Adrenal gland (tissue), 5 donors: ENCODE data around the gene CUL2.

Source experiments
- CTCF ChIP-seq, 6 experiments: fragments of 450-650 bp in 4 of 6; fragments of 200-600 bp in 2 of 6; sonication (generic) in 1 of 6; IDR thresholded peaks; 1 replicate in 5 of 6; 2 replicates in 1 of 6; pipeline versions ENCODE4 v1.5.1 to v1.8.0; 2016 to 2021; ENCODE audit warnings: antibody characterized with exemption in 6 of 6, mild to moderate bottlenecking in 2 of 6, moderate library complexity in 1 of 6
- POLR2A ChIP-seq, 2 donors: fragments of 450-650 bp; IDR thresholded peaks; one replicate each; pipeline ENCODE4 v1.6.1; 2017; ENCODE audit warnings: antibody characterized with exemption in 2 of 2, mild to moderate bottlenecking in 2 of 2, moderate library complexity in 1 of 2
- donor health status: DM: no; HTN: no; CAD: no.

GRCh38 chr10:35017608-35018007 lies 72.5 kb downstream of the CUL2 start:
- TF ChIP-seq CTCF (IDR thresholded peaks at IDR 0.05), result no peak
- TF ChIP-seq POLR2A (IDR thresholded peaks at IDR 0.05), result no peak
